CD4-positive, CD25-positive, alpha-beta regulatory T cell (primary cell): ENCODE data around the gene CYP1B1. TPM values are rescaled to one million over a fixed set of nuclear protein-coding genes. Genes with fewer than 3 reads are reported as not detected.

ENCODE experiments used
- ATAC-seq, 2 donors: fragments of 150-1000 bp; cut with Tn5 transposase; one replicate each; pipeline ENCODE4 v1.10.0; 2021; ENCODE audit warnings: low read depth in 2 of 2, moderate number of reproducible peaks in 2 of 2, moderate library complexity in 1 of 2
- DNase-seq, 3 donors: peaks; one replicate each; pipeline versions ENCODE4 v3.0.0 to v3.0.0-alpha.2; 2012 to 2022; ENCODE audit warnings: mixed read lengths in 1 of 3
- H3K27ac ChIP-seq: one replicate; pipeline ENCODE4 v1.7.0; 2013; ENCODE audit warnings: mild to moderate bottlenecking, low read length; ENCODE audit not compliant: insufficient read depth, poor library complexity, severe bottlenecking
- H3K27me3 ChIP-seq: one replicate; pipeline ENCODE4 v1.7.0; 2013; ENCODE audit warnings: low read length; ENCODE audit not compliant: control insufficient read depth, insufficient read depth
- H3K36me3 ChIP-seq: one replicate; pipeline ENCODE4 v1.7.0; 2013; ENCODE audit warnings: mild to moderate bottlenecking, low read length, moderate library complexity; ENCODE audit not compliant: control insufficient read depth, insufficient read depth
- H3K4me1 ChIP-seq: 2 replicates; pipeline ENCODE4 v1.7.0; 2013; ENCODE audit warnings: mild to moderate bottlenecking, low read length; ENCODE audit not compliant: insufficient read depth, control insufficient read depth, poor library complexity, severe bottlenecking
- H3K4me3 ChIP-seq: one replicate; pipeline ENCODE4 v1.7.0; 2013; ENCODE audit warnings: low read depth, mild to moderate bottlenecking, low read length, moderate library complexity
- H3K9me3 ChIP-seq, 2 experiments: 1 replicate in 1 of 2; 2 replicates in 1 of 2; pipeline ENCODE4 v1.7.0; 2013; ENCODE audit warnings: low read length in 2 of 2, mild to moderate bottlenecking in 1 of 2, moderate library complexity in 1 of 2; ENCODE audit not compliant: control insufficient read depth in 2 of 2
- H3K27ac Mint-ChIP-seq, 3 donors: one replicate each; pipeline ENCODE4 v1.8.0; 2020 to 2022; ENCODE audit warnings: mild to moderate bottlenecking in 3 of 3, mixed read lengths in 3 of 3, moderate library complexity in 2 of 3
- H3K27me3 Mint-ChIP-seq: one replicate; pipeline ENCODE4 v1.8.0; 2022; ENCODE audit warnings: mild to moderate bottlenecking, mixed read lengths
- H3K36me3 Mint-ChIP-seq: one replicate; pipeline ENCODE4 v1.8.0; 2020; ENCODE audit warnings: mixed read lengths
- H3K4me1 Mint-ChIP-seq, 4 donors: one replicate each; pipeline ENCODE4 v1.8.0; 2020 to 2022; ENCODE audit warnings: mixed read lengths in 4 of 4, mild to moderate bottlenecking in 1 of 4
- H3K4me3 Mint-ChIP-seq, 4 donors: one replicate each; pipeline ENCODE4 v1.8.0; 2020 to 2022; ENCODE audit warnings: mild to moderate bottlenecking in 4 of 4, mixed read lengths in 4 of 4, moderate library complexity in 3 of 4
- H3K9me3 Mint-ChIP-seq, 7 donors: one replicate each; pipeline ENCODE4 v1.8.0; 2020 to 2022; ENCODE audit warnings: mixed read lengths in 7 of 7, mild to moderate bottlenecking in 3 of 7, moderate library complexity in 2 of 7
- polyA plus RNA-seq, 4 donors: library from polyadenylated mRNA; unstranded; fragments of 300-500 nt; fragmentation: Illumina TruSeq; gene quantifications; one replicate each; pipeline ENCODE4 v1.2.3, GENCODE V29; 2021
- total RNA-seq: library from RNA; stranded (reverse); gene quantifications from one replicate; pipeline ENCODE4 v1.2.3, GENCODE V29; 2022

CYP1B1 gene
- total and polyA plus RNA-seq, 5 donors from 2014 or later, result 0.09 to 0.36 (median 0.10) TPM; not detected in 2

GRCh38 chr2:38097258-38097987, 21.5 kb upstream of the CYP1B1 start:
- Histone ChIP-seq H3K9me3 (no peaks in the 10 kb centered on the region), H3K4me3 (no peak overlapping the region), H3K4me1 (no peaks in the 10 kb centered on the region), H3K27ac (no peak overlapping the region), H3K36me3 (no peaks in the 10 kb centered on the region), H3K27me3 (peaks cover 34% of the 10 kb centered on the region)
- DNase-seq, result no peak
- peaks cover 51% of the 10 kb centered on the region for H3K27me3 Mint-ChIP-seq
- no peaks in the 10 kb centered on the region for H3K36me3 Mint-ChIP-seq
- peaks cover 0 to 2% (median 0%) of the 10 kb centered on the region in 4 donors for H3K4me1 Mint-ChIP-seq
- H3K27ac Mint-ChIP-seq, result peak overlapping the region in 1 of 3 donors; percentile 4
- H3K9me3 Mint-ChIP-seq, result peaks cover 0 to 13% (median 0%) of the 10 kb centered on the region in 7 donors
- no peak for ATAC-seq
- no peak overlapping the region for H3K4me3 Mint-ChIP-seq

DNA sequence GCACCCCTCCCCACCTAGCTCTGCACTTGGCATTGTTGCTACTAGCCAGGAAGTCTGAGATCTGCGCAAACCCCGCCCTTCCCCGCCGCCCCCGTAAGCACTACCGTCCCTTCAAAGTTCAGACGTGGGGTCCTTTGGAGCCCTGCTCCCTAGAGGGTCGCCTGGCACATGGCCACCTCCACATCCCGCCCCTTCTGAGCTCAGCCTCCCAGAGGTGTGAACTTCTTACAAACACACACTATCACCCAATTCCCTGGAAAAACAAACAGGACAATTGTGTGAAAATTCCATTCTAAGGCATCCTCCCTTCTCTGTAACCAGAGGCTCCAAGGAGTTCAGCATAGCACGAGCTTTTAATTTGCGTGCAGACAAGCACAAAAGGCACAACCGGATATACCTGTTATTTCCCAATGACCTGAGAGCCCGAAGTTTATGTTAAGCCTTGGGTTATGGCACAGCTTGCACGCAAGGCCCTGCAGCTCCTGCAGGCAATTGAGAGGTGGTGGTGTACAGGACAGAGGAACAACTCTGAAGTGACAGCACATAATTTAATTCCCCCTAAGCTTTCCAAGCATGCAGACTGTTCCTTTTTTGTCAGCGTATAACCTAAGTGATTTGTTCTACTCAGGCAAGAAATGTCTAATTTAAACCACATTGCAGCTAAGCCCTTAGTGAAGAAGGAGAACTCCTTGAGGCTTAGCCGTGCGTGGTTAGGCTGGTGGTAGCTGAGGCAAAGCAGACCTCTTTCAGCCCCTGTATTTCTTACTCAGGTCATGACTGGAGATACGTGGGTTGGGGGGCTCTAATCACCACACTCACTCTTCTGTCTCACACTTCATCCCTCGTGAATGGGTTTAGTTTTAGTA, 20.3 kb upstream of the CYP1B1 start:
- Mint-ChIP-seq H3K36me3 (no peaks in the 10 kb centered on the region), H3K27ac (no peak overlapping the region), H3K9me3 (peaks cover 0 to 15% (median 0%) of the 10 kb centered on the region in 7 donors), H3K4me1 (peaks cover 0 to 2% (median 0%) of the 10 kb centered on the region in 4 donors), H3K4me3 (no peak overlapping the region), H3K27me3 (peaks cover 51% of the 10 kb centered on the region)
- Histone ChIP-seq H3K4me1 (no peaks in the 10 kb centered on the region), H3K27me3 (peaks cover 34% of the 10 kb centered on the region), H3K36me3 (no peaks in the 10 kb centered on the region), H3K4me3 (no peak overlapping the region), H3K9me3 (no peaks in the 10 kb centered on the region), H3K27ac (no peak overlapping the region)
- DNase-seq (peak in 1 of 3 donors; percentile 44), ATAC-seq (no peak)

GRCh38 chr2:38095079-38095995, 19.4 kb upstream of the CYP1B1 start:
- ATAC-seq (no peak), DNase-seq (no peak)
- Histone ChIP-seq H3K27ac (no peak overlapping the region), H3K36me3 (no peaks in the 10 kb centered on the region), H3K4me1 (no peaks in the 10 kb centered on the region), H3K9me3 (no peaks in the 10 kb centered on the region), H3K4me3 (no peak overlapping the region), H3K27me3 (peaks cover 28% of the 10 kb centered on the region)
- Mint-ChIP-seq H3K27me3 (peaks cover 48% of the 10 kb centered on the region), H3K27ac (no peak overlapping the region), H3K9me3 (peaks cover 0 to 9% (median 0%) of the 10 kb centered on the region in 7 donors), H3K4me1 (peaks cover 0 to 2% (median 0%) of the 10 kb centered on the region in 4 donors), H3K4me3 (no peak overlapping the region), H3K36me3 (no peaks in the 10 kb centered on the region)

GRCh38 chr2:38093527-38094165, 17.7 kb upstream of the CYP1B1 start:
- no peak overlapping the region for H3K27ac ChIP-seq
- H3K36me3 Mint-ChIP-seq, result no peaks in the 10 kb centered on the region
- H3K4me1 Mint-ChIP-seq, result peaks cover 0 to 2% (median 0%) of the 10 kb centered on the region in 4 donors
- peaks cover 38% of the 10 kb centered on the region for H3K27me3 Mint-ChIP-seq
- no peak for ATAC-seq
- H3K9me3 Mint-ChIP-seq, result peaks cover 0 to 9% (median 0%) of the 10 kb centered on the region in 7 donors
- no peaks in the 10 kb centered on the region for H3K4me1 ChIP-seq
- H3K27ac Mint-ChIP-seq, result no peak overlapping the region
- H3K9me3 ChIP-seq, result no peaks in the 10 kb centered on the region
- H3K4me3 ChIP-seq, result no peak overlapping the region
- H3K27me3 ChIP-seq, result peaks cover 20% of the 10 kb centered on the region
- no peak overlapping the region for H3K4me3 Mint-ChIP-seq
- H3K36me3 ChIP-seq, result no peaks in the 10 kb centered on the region
- no peak for DNase-seq

DNA sequence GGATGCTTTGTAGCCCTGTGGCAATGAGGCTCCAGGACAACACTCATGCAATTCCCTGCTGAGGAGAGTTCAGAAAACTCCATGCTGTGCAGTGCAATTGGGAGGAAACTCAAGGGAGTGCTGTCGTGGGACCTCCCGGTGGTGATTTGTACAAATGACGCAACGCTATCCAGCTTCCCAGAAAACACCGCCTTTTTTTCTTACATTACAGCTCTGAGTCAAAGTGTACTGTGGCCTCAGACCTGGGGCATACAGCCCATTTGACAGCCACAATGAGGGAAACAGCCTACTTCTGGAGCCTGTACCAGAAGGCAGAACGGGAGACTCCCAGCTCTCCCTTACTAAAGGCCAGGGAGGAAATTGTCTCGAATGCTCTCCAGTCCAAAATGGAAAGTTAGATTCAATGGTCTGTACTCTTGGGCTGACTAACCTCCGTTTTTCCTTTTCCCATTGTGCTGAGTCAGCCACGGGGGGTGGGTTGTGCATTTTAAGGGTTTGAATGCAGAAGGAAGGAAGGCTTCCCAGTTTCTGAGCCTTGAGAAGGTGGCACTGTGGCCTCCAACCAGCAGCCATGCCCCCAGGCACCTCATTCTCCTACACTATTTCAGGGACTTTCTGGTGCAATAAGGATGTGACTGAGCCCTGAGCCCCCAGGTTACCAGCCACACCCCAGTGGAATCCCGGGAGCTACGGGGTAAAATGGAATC, 16.4 kb upstream of the CYP1B1 start:
- Histone ChIP-seq H3K27ac (no peak overlapping the region), H3K4me1 (no peaks in the 10 kb centered on the region), H3K36me3 (no peaks in the 10 kb centered on the region), H3K9me3 (no peaks in the 10 kb centered on the region), H3K4me3 (no peak overlapping the region), H3K27me3 (peaks cover 9% of the 10 kb centered on the region)
- ATAC-seq, result no peak
- no peak overlapping the region for H3K27ac Mint-ChIP-seq
- peaks cover 25% of the 10 kb centered on the region for H3K27me3 Mint-ChIP-seq
- peak overlapping the region in 1 of 4 donors; percentile 19 for H3K4me3 Mint-ChIP-seq
- H3K36me3 Mint-ChIP-seq, result no peaks in the 10 kb centered on the region
- H3K4me1 Mint-ChIP-seq, result peaks cover 0 to 2% (median 0%) of the 10 kb centered on the region in 4 donors
- H3K9me3 Mint-ChIP-seq, result peaks cover 0 to 2% (median 0%) of the 10 kb centered on the region in 7 donors
- DNase-seq, result no peak

GRCh38 chr2:38091760-38092159, 15.8 kb upstream of the CYP1B1 start:
- no peaks in the 10 kb centered on the region for H3K9me3 ChIP-seq
- Mint-ChIP-seq H3K4me1 (peaks cover 0 to 2% (median 0%) of the 10 kb centered on the region in 4 donors), H3K27ac (no peak overlapping the region), H3K36me3 (no peaks in the 10 kb centered on the region), H3K27me3 (peaks cover 23% of the 10 kb centered on the region), H3K4me3 (no peak overlapping the region), H3K9me3 (peaks cover 0 to 2% (median 0%) of the 10 kb centered on the region in 7 donors)
- H3K36me3 ChIP-seq, result no peaks in the 10 kb centered on the region
- H3K27ac ChIP-seq, result no peak overlapping the region
- no peak overlapping the region for H3K4me3 ChIP-seq
- no peaks in the 10 kb centered on the region for H3K4me1 ChIP-seq
- no peak for DNase-seq
- peaks cover 6% of the 10 kb centered on the region for H3K27me3 ChIP-seq
- ATAC-seq, result no peak
